Measurements from ENCODE around the gene RPTOR. TPM values are rescaled to one million over a fixed set of nuclear protein-coding genes. Genes with fewer than 3 reads are reported as not detected.

RPTOR gene
- total RNA-seq, 1 donor = 27.9 TPM

DNA sequence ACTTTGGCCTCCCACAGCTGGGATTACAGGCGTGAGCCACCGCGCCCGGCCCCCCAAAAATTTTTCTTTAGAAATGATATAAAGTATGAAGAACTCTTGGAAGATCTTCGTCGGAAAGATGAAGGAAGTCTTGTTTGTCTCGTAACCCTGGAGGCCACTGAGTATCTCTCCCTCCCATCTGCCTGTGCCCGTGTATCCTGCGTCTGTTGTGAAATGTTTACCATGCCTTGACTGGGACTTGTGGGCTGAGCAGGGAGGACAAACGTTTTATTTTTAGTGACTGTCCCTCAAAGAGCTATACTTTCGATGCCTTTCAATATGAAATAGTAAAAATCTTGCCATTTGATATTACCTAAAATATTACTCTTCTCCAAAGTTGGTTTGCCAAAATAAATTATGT lies 121.2 kb downstream of the RPTOR start:
- TF ChIP-seq, protein P1, sequence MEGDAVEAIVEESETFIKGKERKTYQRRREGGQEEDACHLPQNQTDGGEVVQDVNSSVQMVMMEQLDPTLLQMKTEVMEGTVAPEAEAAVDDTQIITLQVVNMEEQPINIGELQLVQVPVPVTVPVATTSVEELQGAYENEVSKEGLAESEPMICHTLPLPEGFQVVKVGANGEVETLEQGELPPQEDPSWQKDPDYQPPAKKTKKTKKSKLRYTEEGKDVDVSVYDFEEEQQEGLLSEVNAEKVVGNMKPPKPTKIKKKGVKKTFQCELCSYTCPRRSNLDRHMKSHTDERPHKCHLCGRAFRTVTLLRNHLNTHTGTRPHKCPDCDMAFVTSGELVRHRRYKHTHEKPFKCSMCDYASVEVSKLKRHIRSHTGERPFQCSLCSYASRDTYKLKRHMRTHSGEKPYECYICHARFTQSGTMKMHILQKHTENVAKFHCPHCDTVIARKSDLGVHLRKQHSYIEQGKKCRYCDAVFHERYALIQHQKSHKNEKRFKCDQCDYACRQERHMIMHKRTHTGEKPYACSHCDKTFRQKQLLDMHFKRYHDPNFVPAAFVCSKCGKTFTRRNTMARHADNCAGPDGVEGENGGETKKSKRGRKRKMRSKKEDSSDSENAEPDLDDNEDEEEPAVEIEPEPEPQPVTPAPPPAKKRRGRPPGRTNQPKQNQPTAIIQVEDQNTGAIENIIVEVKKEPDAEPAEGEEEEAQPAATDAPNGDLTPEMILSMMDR (IDR thresholded peaks at IDR 0.05; ENCODE audit: extremely low read depth, low read depth, low read length) = no peak
- Histone ChIP-seq H3K4me1 (ENCODE audit: insufficient read depth, low read length) (peaks cover 3% of the 10 kb centered on the region), H3K4me2 (ENCODE audit: insufficient read depth, low read length) (no peak overlapping the region), H4K20me1 (ENCODE audit: insufficient read depth, low read length) (peaks cover 25% of the 10 kb centered on the region), H3K27ac (ENCODE audit: low read depth, low read length) (no peak overlapping the region), H3K4me3 (ENCODE audit: insufficient read depth, low read length) (no peak overlapping the region), H3K9me3 (ENCODE audit: low read depth, low read length) (no peaks in the 10 kb centered on the region), H3K27me3 (ENCODE audit: insufficient read depth, low read length) (no peaks in the 10 kb centered on the region), H2AFZ (ENCODE audit: low read length) (no peak overlapping the region), H3K36me3 (ENCODE audit: insufficient read depth, low read length) (no peaks in the 10 kb centered on the region), H3K79me2 (ENCODE audit: insufficient read depth, low read length) (peaks cover 51% of the 10 kb centered on the region)
- DNase-seq (ENCODE audit: insufficient read length, low spot score, missing footprints) = no peak

DNA sequence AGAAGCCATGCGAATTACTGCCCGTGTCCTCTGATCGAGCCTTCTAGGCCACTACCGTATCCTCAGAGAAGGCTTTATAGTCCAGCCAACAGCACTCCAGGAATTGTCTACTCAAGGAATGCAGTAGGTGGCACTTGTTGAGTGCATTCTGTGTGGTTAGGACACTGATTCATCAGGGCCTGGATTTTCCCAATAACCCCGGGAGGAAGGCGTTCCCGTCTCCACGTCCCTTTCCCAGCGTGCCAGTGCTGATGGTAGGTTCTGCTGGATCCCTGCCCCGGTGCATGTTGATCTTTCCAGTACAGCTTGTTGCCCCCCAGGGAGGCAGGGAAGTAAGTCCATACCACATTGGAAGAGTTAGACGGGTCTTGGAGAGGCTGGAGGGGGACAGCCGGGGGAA lies 122.2 kb downstream of the RPTOR start:
- no peaks in the 10 kb centered on the region for H3K9me3 ChIP-seq (ENCODE audit: low read depth, low read length)
- H3K4me3 ChIP-seq (ENCODE audit: insufficient read depth, low read length) = no peak overlapping the region
- no peak overlapping the region for H3K4me2 ChIP-seq (ENCODE audit: insufficient read depth, low read length)
- no peaks in the 10 kb centered on the region for H3K36me3 ChIP-seq (ENCODE audit: insufficient read depth, low read length)
- H3K79me2 ChIP-seq (ENCODE audit: insufficient read depth, low read length) = peaks cover 49% of the 10 kb centered on the region
- TF ChIP-seq, protein P1 (IDR thresholded peaks at IDR 0.05; ENCODE audit: extremely low read depth, low read depth, low read length) = no peak
- no peak overlapping the region for H3K27ac ChIP-seq (ENCODE audit: low read depth, low read length)
- no peak overlapping the region for H2AFZ ChIP-seq (ENCODE audit: low read length)
- no peaks in the 10 kb centered on the region for H3K27me3 ChIP-seq (ENCODE audit: insufficient read depth, low read length)
- peaks cover 8% of the 10 kb centered on the region for H3K4me1 ChIP-seq (ENCODE audit: insufficient read depth, low read length)
- DNase-seq (ENCODE audit: insufficient read length, low spot score, missing footprints) = no peak
- H4K20me1 ChIP-seq (ENCODE audit: insufficient read depth, low read length) = peaks cover 20% of the 10 kb centered on the region

DNA sequence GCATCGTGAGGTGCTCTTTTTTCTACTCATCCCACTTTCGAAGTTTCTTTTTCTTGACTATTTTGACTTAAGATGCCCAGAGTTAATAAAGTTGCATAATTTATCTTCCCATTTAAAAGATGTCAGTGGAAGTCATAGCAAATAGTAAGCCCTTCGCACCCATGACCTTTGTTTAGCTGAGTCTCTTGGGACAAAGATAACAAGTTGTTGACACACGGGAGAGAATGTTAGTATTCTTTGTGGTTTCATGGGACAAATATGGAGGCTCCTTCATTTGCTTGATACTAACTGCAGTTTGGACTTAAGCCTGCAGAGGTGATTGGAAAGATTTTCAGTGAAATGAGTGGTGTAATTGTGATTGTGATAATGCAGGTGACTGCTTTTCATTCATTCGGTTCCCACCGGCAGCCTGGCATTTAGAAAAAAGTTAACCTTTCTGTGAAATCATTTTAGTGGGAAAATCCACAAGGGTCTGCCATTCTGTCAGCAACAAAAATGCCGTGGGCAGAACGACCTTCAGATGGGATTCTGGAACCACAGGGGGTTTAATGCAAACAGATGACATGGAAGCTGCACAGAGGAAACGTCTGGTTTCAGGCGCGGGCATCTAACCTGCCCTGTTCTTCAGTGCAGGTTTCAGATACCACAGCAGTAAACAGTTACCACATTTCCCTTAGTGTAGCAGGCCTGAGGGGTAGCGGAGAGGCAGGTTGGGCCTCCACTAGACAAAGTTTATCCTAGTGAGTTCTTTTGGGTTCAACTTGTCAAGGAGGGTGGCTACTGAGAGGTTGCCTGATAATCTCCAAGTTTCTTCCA lies 123.0 kb downstream of the RPTOR start:
- Histone ChIP-seq H3K79me2 (ENCODE audit: insufficient read depth, low read length) (peaks cover 41% of the 10 kb centered on the region), H3K36me3 (ENCODE audit: insufficient read depth, low read length) (no peaks in the 10 kb centered on the region), H3K9me3 (ENCODE audit: low read depth, low read length) (no peaks in the 10 kb centered on the region), H3K4me3 (ENCODE audit: insufficient read depth, low read length) (no peak overlapping the region), H3K4me1 (ENCODE audit: insufficient read depth, low read length) (peaks cover 8% of the 10 kb centered on the region), H3K27me3 (ENCODE audit: insufficient read depth, low read length) (no peaks in the 10 kb centered on the region), H3K4me2 (ENCODE audit: insufficient read depth, low read length) (no peak overlapping the region), H3K27ac (ENCODE audit: low read depth, low read length) (no peak overlapping the region), H4K20me1 (ENCODE audit: insufficient read depth, low read length) (peaks cover 20% of the 10 kb centered on the region), H2AFZ (ENCODE audit: low read length) (no peak overlapping the region)
- no peak for DNase-seq (ENCODE audit: insufficient read length, low spot score, missing footprints)
- TF ChIP-seq, protein P1 (IDR thresholded peaks at IDR 0.05; ENCODE audit: extremely low read depth, low read depth, low read length) = no peak

- peaks cover 17% of the 10 kb centered on the region for H4K20me1 ChIP-seq (ENCODE audit: insufficient read depth, low read length)
- no peak overlapping the region for H3K4me3 ChIP-seq (ENCODE audit: insufficient read depth, low read length)
- H3K4me2 ChIP-seq (ENCODE audit: insufficient read depth, low read length) = no peak overlapping the region
- H2AFZ ChIP-seq (ENCODE audit: low read length) = no peak overlapping the region
- TF ChIP-seq, protein P1 (IDR thresholded peaks at IDR 0.05; ENCODE audit: extremely low read depth, low read depth, low read length) = no peak
- no peaks in the 10 kb centered on the region for H3K9me3 ChIP-seq (ENCODE audit: low read depth, low read length)
- H3K36me3 ChIP-seq (ENCODE audit: insufficient read depth, low read length) = no peaks in the 10 kb centered on the region
- H3K27ac ChIP-seq (ENCODE audit: low read depth, low read length) = no peak overlapping the region
- H3K27me3 ChIP-seq (ENCODE audit: insufficient read depth, low read length) = no peaks in the 10 kb centered on the region
- H3K79me2 ChIP-seq (ENCODE audit: insufficient read depth, low read length) = peaks cover 38% of the 10 kb centered on the region
- H3K4me1 ChIP-seq (ENCODE audit: insufficient read depth, low read length) = peaks cover 8% of the 10 kb centered on the region
- no peak for DNase-seq (ENCODE audit: insufficient read length, low spot score, missing footprints)
Observed at GRCh38 chr17:80668375-80669148, 123.9 kb downstream of the RPTOR start.
